Panc1 (cell line): Measurements from ENCODE around the gene LRRN4CL. TPM values are rescaled to one million over a fixed set of nuclear protein-coding genes. Genes with fewer than 3 reads are reported as not detected.
"Not testable (repeated sequence)": the region's sequence is repeated elsewhere in the genome, so short reads cannot be mapped to it uniquely, and the experiment has no call there.

Experiments
- ATAC-seq: fragments of 200-7000 bp; cut with Tn5 transposase; 2 replicates; pipeline ENCODE4 v1.9.1; 2020; ENCODE audit warnings: mild to moderate bottlenecking, moderate library complexity
- BruUV-seq: library from RNA; stranded (reverse); fragments of 400-500 nt; replicated peaks from 2 replicates; lab custom pipeline; 2021; lab: Mats Ljungman, UMichigan
- CTCF ChIA-PET: fragments of 300-600 bp; sonication (Branson Sonifier 250); formaldehyde crosslinking; loops from one replicate; lab custom pipeline; 2022; ENCODE audit warnings: antibody characterized with exemption; lab: Charles Lee
- POLR2A ChIA-PET: fragments of 300-600 bp; sonication (Branson Sonifier 250); formaldehyde crosslinking; loops from one replicate; lab custom pipeline; 2022; ENCODE audit warnings: antibody characterized with exemption; lab: Charles Lee
- DNase-seq: peaks from one replicate; pipeline ENCODE4 v3.0.0-alpha.2; 2010; ENCODE audit warnings: low read depth, low spot score
- H3K27ac ChIP-seq: 2 replicates; pipeline ENCODE4 v1.5.1; 2011; ENCODE audit warnings: mild to moderate bottlenecking, low read length, inconsistent platforms
- H3K27me3 ChIP-seq: fragments of 200-500 bp; sonication (Bioruptor generic); 2 replicates; pipeline ENCODE4 v1.6.0; 2014; ENCODE audit warnings: low read length, inconsistent platforms; ENCODE audit not compliant: control insufficient read depth, insufficient read depth
- H3K36me3 ChIP-seq: fragments of 200-500 bp; sonication (Bioruptor generic); 2 replicates; pipeline ENCODE4 v1.5.1; 2014; ENCODE audit warnings: inconsistent platforms, mild to moderate bottlenecking, low read length, moderate library complexity; ENCODE audit not compliant: control insufficient read depth, insufficient read depth
- H3K4me1 ChIP-seq: 2 replicates; pipeline ENCODE4 v1.5.1; 2011; ENCODE audit warnings: inconsistent platforms, mild to moderate bottlenecking, low read length, moderate library complexity; ENCODE audit not compliant: control insufficient read depth, insufficient read depth
- H3K4me3 ChIP-seq, 2 experiments: 2 replicates each; pipeline ENCODE4 v1.5.1; 2011 to 2012; ENCODE audit warnings: low read depth in 2 of 2, low read length in 2 of 2, mild to moderate bottlenecking in 2 of 2, inconsistent platforms in 1 of 2, moderate library complexity in 1 of 2
- H3K9me3 ChIP-seq: fragments of 200-500 bp; sonication (Bioruptor generic); 2 replicates; pipeline ENCODE4 v1.5.1; 2014; ENCODE audit warnings: low read depth, mild to moderate bottlenecking, inconsistent platforms, low read length, moderate library complexity; ENCODE audit not compliant: control insufficient read depth, insufficient read depth
- POLR2AphosphoS5 ChIP-seq: IDR thresholded peaks from 2 replicates; pipeline ENCODE4 v1.6.1; 2012; ENCODE audit warnings: mild to moderate bottlenecking, low read depth, low read length, moderate library complexity
- SIN3A ChIP-seq: IDR thresholded peaks from 2 replicates; pipeline ENCODE4 v1.6.1; 2012; ENCODE audit warnings: low read depth, mild to moderate bottlenecking, low read length, moderate library complexity, borderline replicate concordance; ENCODE audit not compliant: insufficient read depth
- TCF7L2 ChIP-seq: IDR thresholded peaks from 2 replicates; pipeline ENCODE4 v1.6.1; 2011; ENCODE audit warnings: mild to moderate bottlenecking, low read depth, low read length, inconsistent platforms
- in situ Hi-C: cut with HindIII; loops from 2 replicates; pipeline ENCODE4 v1.10.0; 2016; ENCODE audit warnings: low sequenced_read_pairs, low pct_unique_long_range_greater_than_20kb
- intact Hi-C: fragments of 100-400 bp; cut with micrococcal nuclease; formaldehyde crosslinking; loops from one replicate; pipeline ENCODE4 v1.10.0; 2022; ENCODE audit not compliant: unreplicated experiment
- total RNA-seq: library from RNA; stranded (reverse); gene quantifications from one replicate; pipeline ENCODE4 v1.2.1, GENCODE V29; 2021; ENCODE audit not compliant: unreplicated experiment
- TF ChIP-seq, protein P1 (sequence below): fragments of 450-650 bp; IDR thresholded peaks from 2 replicates; pipeline ENCODE4 v1.5.1; 2017; ENCODE audit warnings: mild to moderate bottlenecking
- TF ChIP-seq, protein P2 (sequence below), 2 experiments: IDR thresholded peaks; 2 replicates each; pipeline ENCODE4 v1.6.1; 2011 to 2012; ENCODE audit warnings: low read depth in 2 of 2, control low read depth in 1 of 2, low read length in 1 of 2, mild to moderate bottlenecking in 1 of 2, moderate library complexity in 1 of 2; ENCODE audit not compliant: insufficient read depth in 1 of 2

The LRRN4CL gene
- total RNA-seq, 1 experiment from 2014 or later, result 0.13 TPM

- no peak for ATAC-seq
- intact Hi-C loops (no loop called here), in situ Hi-C loops (no loop called here)
- H3K27me3 ChIP-seq, result no peaks in the 10 kb centered on the region
- H3K36me3 ChIP-seq, result peaks cover 10% of the 10 kb centered on the region
- H3K4me1 ChIP-seq, result no peaks in the 10 kb centered on the region
- DNase-seq, result no peak
- CTCF ChIA-PET, result no interaction called here
- no peak overlapping the region for H3K27ac ChIP-seq
- POLR2A ChIA-PET, result no interaction called here
- no peaks in the 10 kb centered on the region for H3K9me3 ChIP-seq
- BruUV-seq, result no TSS peak
- H3K4me3 ChIP-seq, result no peak overlapping the region
- no peak for TF ChIP-seq POLR2AphosphoS5
- TF ChIP-seq, protein P1, sequence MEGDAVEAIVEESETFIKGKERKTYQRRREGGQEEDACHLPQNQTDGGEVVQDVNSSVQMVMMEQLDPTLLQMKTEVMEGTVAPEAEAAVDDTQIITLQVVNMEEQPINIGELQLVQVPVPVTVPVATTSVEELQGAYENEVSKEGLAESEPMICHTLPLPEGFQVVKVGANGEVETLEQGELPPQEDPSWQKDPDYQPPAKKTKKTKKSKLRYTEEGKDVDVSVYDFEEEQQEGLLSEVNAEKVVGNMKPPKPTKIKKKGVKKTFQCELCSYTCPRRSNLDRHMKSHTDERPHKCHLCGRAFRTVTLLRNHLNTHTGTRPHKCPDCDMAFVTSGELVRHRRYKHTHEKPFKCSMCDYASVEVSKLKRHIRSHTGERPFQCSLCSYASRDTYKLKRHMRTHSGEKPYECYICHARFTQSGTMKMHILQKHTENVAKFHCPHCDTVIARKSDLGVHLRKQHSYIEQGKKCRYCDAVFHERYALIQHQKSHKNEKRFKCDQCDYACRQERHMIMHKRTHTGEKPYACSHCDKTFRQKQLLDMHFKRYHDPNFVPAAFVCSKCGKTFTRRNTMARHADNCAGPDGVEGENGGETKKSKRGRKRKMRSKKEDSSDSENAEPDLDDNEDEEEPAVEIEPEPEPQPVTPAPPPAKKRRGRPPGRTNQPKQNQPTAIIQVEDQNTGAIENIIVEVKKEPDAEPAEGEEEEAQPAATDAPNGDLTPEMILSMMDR, result no peak
- TF ChIP-seq TCF7L2, result no peak
- no peak for TF ChIP-seq SIN3A
- TF ChIP-seq, protein P2, sequence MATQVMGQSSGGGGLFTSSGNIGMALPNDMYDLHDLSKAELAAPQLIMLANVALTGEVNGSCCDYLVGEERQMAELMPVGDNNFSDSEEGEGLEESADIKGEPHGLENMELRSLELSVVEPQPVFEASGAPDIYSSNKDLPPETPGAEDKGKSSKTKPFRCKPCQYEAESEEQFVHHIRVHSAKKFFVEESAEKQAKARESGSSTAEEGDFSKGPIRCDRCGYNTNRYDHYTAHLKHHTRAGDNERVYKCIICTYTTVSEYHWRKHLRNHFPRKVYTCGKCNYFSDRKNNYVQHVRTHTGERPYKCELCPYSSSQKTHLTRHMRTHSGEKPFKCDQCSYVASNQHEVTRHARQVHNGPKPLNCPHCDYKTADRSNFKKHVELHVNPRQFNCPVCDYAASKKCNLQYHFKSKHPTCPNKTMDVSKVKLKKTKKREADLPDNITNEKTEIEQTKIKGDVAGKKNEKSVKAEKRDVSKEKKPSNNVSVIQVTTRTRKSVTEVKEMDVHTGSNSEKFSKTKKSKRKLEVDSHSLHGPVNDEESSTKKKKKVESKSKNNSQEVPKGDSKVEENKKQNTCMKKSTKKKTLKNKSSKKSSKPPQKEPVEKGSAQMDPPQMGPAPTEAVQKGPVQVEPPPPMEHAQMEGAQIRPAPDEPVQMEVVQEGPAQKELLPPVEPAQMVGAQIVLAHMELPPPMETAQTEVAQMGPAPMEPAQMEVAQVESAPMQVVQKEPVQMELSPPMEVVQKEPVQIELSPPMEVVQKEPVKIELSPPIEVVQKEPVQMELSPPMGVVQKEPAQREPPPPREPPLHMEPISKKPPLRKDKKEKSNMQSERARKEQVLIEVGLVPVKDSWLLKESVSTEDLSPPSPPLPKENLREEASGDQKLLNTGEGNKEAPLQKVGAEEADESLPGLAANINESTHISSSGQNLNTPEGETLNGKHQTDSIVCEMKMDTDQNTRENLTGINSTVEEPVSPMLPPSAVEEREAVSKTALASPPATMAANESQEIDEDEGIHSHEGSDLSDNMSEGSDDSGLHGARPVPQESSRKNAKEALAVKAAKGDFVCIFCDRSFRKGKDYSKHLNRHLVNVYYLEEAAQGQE (IDR thresholded peaks at IDR 0.05; ENCODE audit: insufficient read depth in 1 of 2, low read depth in 2 of 2, low read length in 1 of 2), result no peak
Measured at GRCh38 chr11:62732830-62733229, 43.5 kb upstream of the LRRN4CL start.

DNA sequence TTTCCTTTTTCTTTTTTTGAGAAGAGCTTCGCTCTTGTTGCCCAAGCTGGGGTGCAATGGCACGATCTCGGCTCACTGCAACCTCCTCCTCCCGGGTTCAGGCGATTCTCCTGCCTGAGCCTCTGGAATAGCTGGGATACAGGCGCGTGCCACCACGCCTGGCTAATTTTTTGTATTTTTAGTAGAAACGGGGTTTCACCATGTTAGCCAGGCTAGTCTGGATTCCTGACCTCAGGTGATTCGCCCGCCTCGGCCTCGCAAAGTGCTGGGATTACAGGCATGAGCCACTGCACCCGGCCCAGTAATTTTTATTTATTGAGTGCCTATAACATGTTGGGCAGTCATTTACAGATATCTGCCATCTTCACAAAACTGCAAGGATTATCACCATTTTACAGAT is 40.7 kb upstream of the LRRN4CL start:
- in situ Hi-C loops, intact Hi-C loops, BruUV-seq, DNase-seq, ATAC-seq, H3K4me1 ChIP-seq, H3K27me3 ChIP-seq, H3K9me3 ChIP-seq: not testable (repeated sequence)
- Histone ChIP-seq H3K27ac (peak overlapping the region; percentile 46), H3K4me3 (peak overlapping the region; percentile 68 to 100), H3K36me3 (peaks cover 12% of the 10 kb centered on the region)
- POLR2A ChIA-PET, result interaction anchor here (0.6 kb wide), 1 partner anchor 22 kb away, joined by 3 read pairs; no protein-coding TSS in a partner anchor
- CTCF ChIA-PET, result interaction anchor here (0.7 kb wide), 1 partner anchor 59 kb away, joined by 11 read pairs; no protein-coding TSS in a partner anchor

DNA sequence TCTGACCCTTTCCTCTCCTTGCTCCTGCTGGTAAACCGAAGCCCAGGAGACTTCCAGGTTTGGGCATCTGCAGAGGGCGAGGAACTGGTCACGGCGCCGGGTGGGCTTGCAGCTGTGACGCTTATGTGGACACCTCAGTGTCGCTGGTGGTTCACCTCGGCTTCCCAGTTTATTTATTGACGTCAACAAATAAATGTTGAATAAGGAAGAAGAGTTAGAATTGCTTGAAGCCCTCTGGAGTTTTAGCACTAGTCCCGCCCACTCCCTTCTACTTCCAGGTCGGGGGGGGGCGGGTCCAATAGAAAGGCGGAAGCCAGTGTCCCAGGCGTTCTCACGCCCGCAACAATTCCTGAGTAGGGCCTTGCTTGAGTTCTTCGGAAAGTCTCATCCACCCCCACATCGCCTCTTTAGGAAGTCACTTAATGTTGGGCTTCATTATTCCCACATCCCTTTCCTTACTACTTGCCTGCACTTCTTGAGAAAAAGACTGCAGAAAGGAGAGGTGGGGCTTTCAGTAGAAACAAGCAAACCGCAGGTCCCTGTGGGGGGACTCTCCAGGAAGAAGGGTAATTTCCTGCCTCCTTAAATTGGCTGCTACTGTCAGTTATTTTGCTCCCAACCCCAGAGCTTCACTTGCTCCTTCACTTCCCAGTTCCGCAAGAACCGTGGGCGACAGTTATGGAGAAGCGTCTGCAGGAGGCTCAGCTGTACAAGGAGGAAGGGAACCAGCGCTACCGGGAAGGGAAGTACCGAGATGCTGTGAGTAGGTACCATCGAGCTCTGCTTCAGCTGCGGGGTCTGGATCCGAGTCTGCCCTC is 39.0 kb upstream of the LRRN4CL start, which contains the start of gene TTC9C:
TTC9C (plus strand) TSS at position 316 of the 818 bp plus-strand sequence; CDS start at position 679, 363 bp downstream.
- H3K4me3 ChIP-seq, result peak within 1 kb of the TSS; percentile 68 to 100
- TSS peak; percentile 94 for BruUV-seq
- no peaks in the 10 kb centered on the region for H3K9me3 ChIP-seq
- peak within 1 kb of the TSS; percentile 99 for H3K27ac ChIP-seq
- ATAC-seq (peak; percentile 78), DNase-seq (no peak)
- TF ChIP-seq TCF7L2 (0 out of 2 replicates have a peak, but pooled peaks have one; percentile 28), POLR2AphosphoS5 (peak; percentile 77; the same call in 1 of the 2 replicates), SIN3A (0 out of 2 replicates have a peak, but pooled peaks have one; percentile 59)
- TF ChIP-seq, protein P1, result no peak
- no peaks in the 10 kb centered on the region for H3K27me3 ChIP-seq
- POLR2A ChIA-PET, result interaction anchor here (0.7 to 2.4 kb wide), 3 partner anchors 23 to 63 kb away, joined by 3 to 7 read pairs (median 5); partner anchors contain the start of genes C11orf98, CSKMT and ZBTB3
- in situ Hi-C loops, result no loop called here
- H3K4me1 ChIP-seq, result peaks cover 9% of the 10 kb centered on the region
- peaks cover 23% of the 10 kb centered on the region for H3K36me3 ChIP-seq
- CTCF ChIA-PET, result no interaction called here
- intact Hi-C loops, result no loop called here
